ENCODE measurements around the gene NKX6-2. TPM values are rescaled to one million over a fixed set of nuclear protein-coding genes. Genes with fewer than 3 reads are reported as not detected.
"Not testable (repeated sequence)": the region's sequence is repeated elsewhere in the genome, so short reads cannot be mapped to it uniquely, and the experiment has no call there.

NKX6-2 gene
- total and polyA plus RNA-seq, 4 donors: 0.07 to 7.1 TPM; not detected in 2

DNA sequence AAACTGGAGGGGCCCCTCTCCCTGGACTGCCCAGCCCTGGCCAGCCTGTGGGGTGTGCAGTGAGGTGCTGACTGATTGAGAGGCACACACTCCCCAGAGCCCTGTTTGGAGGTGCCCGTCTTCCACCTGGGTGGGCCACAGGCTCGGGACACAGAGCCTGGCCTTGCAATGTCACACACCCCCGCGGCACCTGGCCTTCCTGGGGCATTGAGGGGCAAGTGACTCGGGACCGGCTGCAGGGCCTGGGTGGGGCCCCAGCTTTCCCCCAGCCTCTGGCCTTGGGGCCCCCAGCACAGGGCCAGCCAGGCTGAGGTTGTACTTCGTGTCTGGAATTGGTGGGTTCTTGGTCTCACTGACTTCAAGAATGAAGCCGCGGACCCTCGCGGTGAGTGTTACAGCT, 13.9 kb upstream of the NKX6-2 start (continued):
- TF ChIP-seq RXRA (IDR thresholded peaks at IDR 0.05): no peak

DNA sequence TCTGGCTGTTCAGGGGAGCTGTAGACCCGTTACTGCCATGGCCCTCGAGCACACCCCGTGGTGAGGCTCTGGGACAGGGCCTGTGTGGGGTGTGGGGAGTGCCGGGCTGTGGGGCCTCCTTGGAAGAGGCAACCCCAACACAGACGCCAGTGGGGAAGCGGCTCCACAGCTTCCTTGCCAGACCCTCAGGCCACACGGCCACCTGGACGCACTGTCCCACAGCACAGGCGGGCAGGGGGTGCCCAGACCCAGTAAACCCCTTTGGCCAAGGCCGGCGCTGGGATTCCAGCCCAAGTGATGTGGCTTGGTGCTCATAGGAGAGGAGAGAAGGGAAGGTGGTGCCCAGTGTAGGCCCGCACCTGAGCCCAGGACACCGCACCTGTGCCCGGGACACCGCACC, 12.9 kb upstream of the NKX6-2 start:
- Histone ChIP-seq H3K27ac (ENCODE audit: low read depth in 1 of 2, low read length in 2 of 2) (no peak overlapping the region), H3K9me3 (ENCODE audit: control insufficient read depth in 4 of 4, low read length in 3 of 4) (peaks cover 0 to 5% (median 1%) of the 10 kb centered on the region in 4 donors), H3K9ac (ENCODE audit: low read depth in 1 of 2, low read length in 2 of 2) (no peak overlapping the region), H3K36me3 (ENCODE audit: control insufficient read depth in 4 of 4, insufficient read depth in 3 of 4, low read depth in 1 of 4, low read length in 3 of 4) (no peaks in the 10 kb centered on the region), H3K27me3 (ENCODE audit: control insufficient read depth in 4 of 4, insufficient read depth in 4 of 4, low read length in 3 of 4) (peaks cover 0 to 3% (median 0%) of the 10 kb centered on the region in 4 donors), H3K4me3 (ENCODE audit: low read depth in 1 of 3, low read length in 3 of 3) (no peak overlapping the region), H3K4me1 (ENCODE audit: control insufficient read depth in 4 of 4, insufficient read depth in 4 of 4, low read length in 3 of 4) (no peaks in the 10 kb centered on the region)
- 91% methylated on average over 15 of the region's 15 CpGs for WGBS
- DNase-seq (ENCODE audit: low spot score): no peak
- TF ChIP-seq NR2F2 (IDR thresholded peaks at IDR 0.05) (no peak), ATF3 (IDR thresholded peaks at IDR 0.05) (no peak), EGR1 (IDR thresholded peaks at IDR 0.05; ENCODE audit: low read depth in 2 of 2) (no peak), TAF1 (conservative IDR thresholded peaks at IDR 0.05) (no peak)

DNA sequence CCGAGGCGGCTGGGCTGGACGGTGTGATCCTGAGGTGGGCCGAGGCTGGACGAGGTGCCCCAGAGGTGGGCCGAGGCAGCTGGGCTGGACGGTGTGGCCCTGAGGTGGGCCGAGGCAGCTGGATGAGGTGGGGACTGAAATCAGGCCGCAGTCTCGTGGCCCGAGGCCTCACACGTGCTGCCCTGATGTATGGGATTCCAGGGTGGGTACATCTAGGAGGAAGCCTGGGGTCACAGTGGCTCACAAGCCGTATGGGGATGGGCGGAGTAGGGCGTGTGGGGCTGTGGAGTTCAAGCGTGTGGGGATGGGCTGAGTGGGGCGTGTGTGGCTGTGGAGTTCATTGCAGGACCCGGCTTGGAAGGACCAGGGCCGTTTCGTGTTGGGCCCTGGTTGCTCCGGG, 12.5 kb upstream of the NKX6-2 start:
- Histone ChIP-seq H3K9me3 (ENCODE audit: control insufficient read depth in 4 of 4, low read length in 3 of 4) (peaks cover 0 to 5% (median 1%) of the 10 kb centered on the region in 4 donors), H3K4me3 (ENCODE audit: low read depth in 1 of 3, low read length in 3 of 3) (no peak overlapping the region), H3K9ac (ENCODE audit: low read depth in 1 of 2, low read length in 2 of 2) (no peak overlapping the region), H3K4me1 (ENCODE audit: control insufficient read depth in 4 of 4, insufficient read depth in 4 of 4, low read length in 3 of 4) (no peaks in the 10 kb centered on the region), H3K27ac (ENCODE audit: low read depth in 1 of 2, low read length in 2 of 2) (no peak overlapping the region), H3K27me3 (ENCODE audit: control insufficient read depth in 4 of 4, insufficient read depth in 4 of 4, low read length in 3 of 4) (peaks cover 0 to 3% (median 0%) of the 10 kb centered on the region in 4 donors), H3K36me3 (ENCODE audit: control insufficient read depth in 4 of 4, insufficient read depth in 3 of 4, low read depth in 1 of 4, low read length in 3 of 4) (no peaks in the 10 kb centered on the region)
- no peak for DNase-seq (ENCODE audit: low spot score)
- TF ChIP-seq, protein P1, sequence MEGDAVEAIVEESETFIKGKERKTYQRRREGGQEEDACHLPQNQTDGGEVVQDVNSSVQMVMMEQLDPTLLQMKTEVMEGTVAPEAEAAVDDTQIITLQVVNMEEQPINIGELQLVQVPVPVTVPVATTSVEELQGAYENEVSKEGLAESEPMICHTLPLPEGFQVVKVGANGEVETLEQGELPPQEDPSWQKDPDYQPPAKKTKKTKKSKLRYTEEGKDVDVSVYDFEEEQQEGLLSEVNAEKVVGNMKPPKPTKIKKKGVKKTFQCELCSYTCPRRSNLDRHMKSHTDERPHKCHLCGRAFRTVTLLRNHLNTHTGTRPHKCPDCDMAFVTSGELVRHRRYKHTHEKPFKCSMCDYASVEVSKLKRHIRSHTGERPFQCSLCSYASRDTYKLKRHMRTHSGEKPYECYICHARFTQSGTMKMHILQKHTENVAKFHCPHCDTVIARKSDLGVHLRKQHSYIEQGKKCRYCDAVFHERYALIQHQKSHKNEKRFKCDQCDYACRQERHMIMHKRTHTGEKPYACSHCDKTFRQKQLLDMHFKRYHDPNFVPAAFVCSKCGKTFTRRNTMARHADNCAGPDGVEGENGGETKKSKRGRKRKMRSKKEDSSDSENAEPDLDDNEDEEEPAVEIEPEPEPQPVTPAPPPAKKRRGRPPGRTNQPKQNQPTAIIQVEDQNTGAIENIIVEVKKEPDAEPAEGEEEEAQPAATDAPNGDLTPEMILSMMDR (IDR thresholded peaks at IDR 0.05; ENCODE audit: low read depth, low read length, missing input control): no peak
- TF ChIP-seq FOXA2 (IDR thresholded peaks at IDR 0.05) (no peak), ZBTB33 (IDR thresholded peaks at IDR 0.05) (no peak), NR2F2 (IDR thresholded peaks at IDR 0.05) (no peak), RAD21 (IDR thresholded peaks at IDR 0.05) (no peak), EGR1 (IDR thresholded peaks at IDR 0.05; ENCODE audit: low read depth in 2 of 2) (no peak), ATF3 (IDR thresholded peaks at IDR 0.05) (no peak), REST (IDR thresholded peaks at IDR 0.05) (no peak), HNF4G (IDR thresholded peaks at IDR 0.05) (no peak), TAF1 (conservative IDR thresholded peaks at IDR 0.05) (no peak), FOXA1 (IDR thresholded peaks at IDR 0.05) (no peak), MAX (IDR thresholded peaks at IDR 0.05) (no peak), JUND (IDR thresholded peaks at IDR 0.05) (no peak)
- WGBS: 88% methylated on average over 21 of the region's 21 CpGs

- not testable (repeated sequence) for H3K27me3 ChIP-seq (ENCODE audit: control insufficient read depth in 4 of 4, insufficient read depth in 4 of 4, low read length in 3 of 4); H3K9ac ChIP-seq (ENCODE audit: low read depth in 1 of 2, low read length in 2 of 2); H3K4me3 ChIP-seq (ENCODE audit: low read depth in 1 of 3, low read length in 3 of 3); H3K36me3 ChIP-seq (ENCODE audit: control insufficient read depth in 4 of 4, insufficient read depth in 3 of 4, low read depth in 1 of 4, low read length in 3 of 4); H3K4me1 ChIP-seq (ENCODE audit: control insufficient read depth in 4 of 4, insufficient read depth in 4 of 4, low read length in 3 of 4); H3K9me3 ChIP-seq (ENCODE audit: control insufficient read depth in 4 of 4, low read length in 3 of 4); DNase-seq (ENCODE audit: low spot score); H3K27ac ChIP-seq (ENCODE audit: low read depth in 1 of 2, low read length in 2 of 2)
- WGBS: 90% methylated on average over 32 of the region's 32 CpGs
Observed at GRCh38 chr10:132797986-132798385, 12.0 kb upstream of the NKX6-2 start.
